AG04449 (cell line): ENCODE data around the gene SHISA6.

ENCODE experiments used
- CTCF ChIA-PET: fragments of 350-600 bp; formaldehyde crosslinking; extraction: SDS; loops from one replicate; lab custom pipeline; 2021; ENCODE audit warnings: antibody characterized with exemption; lab: Yijun Ruan, JAX
- POLR2A ChIA-PET: fragments of 400-600, 350-600 bp; formaldehyde crosslinking; extraction: SDS; loops from one replicate; lab custom pipeline; 2020; ENCODE audit warnings: antibody characterized with exemption, inconsistent platforms; lab: Yijun Ruan, JAX
- DNase-seq: peaks from one replicate; pipeline ENCODE4 v3.0.0-alpha.2; 2010; ENCODE audit warnings: low read depth, low spot score
- H3K4me3 ChIP-seq: 2 replicates; pipeline ENCODE4 v1.5.1; 2011; ENCODE audit warnings: low read depth, mild to moderate bottlenecking, control low read depth, low read length
- CTCF ChIP-seq: IDR thresholded peaks from one replicate; pipeline ENCODE4 v1.5.1; 2011; ENCODE audit warnings: mild to moderate bottlenecking, moderate library complexity, low read length, control low read depth, inconsistent platforms; ENCODE audit not compliant: insufficient read depth; ENCODE audit errors: missing control alignments

The SHISA6 gene

DNA sequence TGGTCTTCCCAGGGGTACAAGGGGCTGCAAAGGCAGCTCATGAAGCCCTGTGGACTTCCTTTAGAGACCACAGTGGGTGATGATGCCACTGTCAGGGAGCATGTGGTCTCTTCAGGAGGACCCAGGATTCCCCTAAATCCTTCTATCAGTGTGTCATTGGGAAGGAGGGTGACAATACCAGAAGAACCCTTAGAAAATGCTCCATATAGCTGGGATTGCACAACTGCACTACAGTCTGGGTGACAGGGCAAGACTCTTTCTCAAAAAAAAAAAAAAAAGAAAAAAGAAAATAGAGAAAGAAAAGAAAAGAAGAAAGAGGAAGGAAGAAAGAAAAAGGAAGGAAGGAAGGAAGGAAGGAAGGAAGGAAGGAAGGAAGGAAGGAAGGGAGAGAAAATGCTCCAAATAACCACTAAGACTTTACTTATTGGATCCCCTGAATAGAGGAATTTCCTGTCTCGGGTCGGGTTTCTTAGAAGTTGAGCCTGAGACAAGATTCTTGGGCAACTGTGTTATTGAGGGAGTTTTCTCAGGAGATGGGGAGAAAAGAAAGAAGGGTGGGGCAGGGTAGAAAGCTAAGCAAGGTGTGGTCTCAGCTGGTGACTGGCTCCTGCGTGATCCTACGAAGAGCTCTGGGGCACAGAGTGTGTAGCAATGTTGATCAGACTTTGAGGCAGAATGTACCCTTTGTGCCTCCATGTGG is 274.1 kb downstream of the SHISA6 start:
- no peak for DNase-seq
- TF ChIP-seq CTCF = no peak
- ChIA-PET POLR2A (no interaction called here), CTCF (no interaction called here)
- no peak overlapping the region for H3K4me3 ChIP-seq

DNA sequence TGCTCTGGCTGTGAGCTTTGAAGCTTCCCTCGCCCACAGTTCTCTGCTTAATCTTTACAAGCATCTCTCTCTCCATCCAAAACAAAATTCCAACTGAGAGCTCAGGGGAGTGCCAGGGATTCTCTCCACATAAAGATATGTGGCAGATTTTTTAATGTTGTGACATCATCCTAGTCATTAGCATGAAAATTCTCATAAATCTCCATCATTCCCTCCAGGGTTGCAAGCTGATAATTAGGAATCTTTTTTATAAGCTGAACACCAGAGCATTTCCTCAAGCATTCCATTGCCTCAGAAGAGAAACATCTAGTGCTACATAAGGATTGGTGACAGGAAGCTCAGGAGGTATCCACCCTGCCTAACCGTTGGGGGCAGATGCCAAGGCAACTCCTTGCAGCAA is 274.9 kb downstream of the SHISA6 start:
- H3K4me3 ChIP-seq = no peak overlapping the region
- POLR2A ChIA-PET = no interaction called here
- TF ChIP-seq CTCF = no peak
- no peak for DNase-seq
- CTCF ChIA-PET = no interaction called here

DNA sequence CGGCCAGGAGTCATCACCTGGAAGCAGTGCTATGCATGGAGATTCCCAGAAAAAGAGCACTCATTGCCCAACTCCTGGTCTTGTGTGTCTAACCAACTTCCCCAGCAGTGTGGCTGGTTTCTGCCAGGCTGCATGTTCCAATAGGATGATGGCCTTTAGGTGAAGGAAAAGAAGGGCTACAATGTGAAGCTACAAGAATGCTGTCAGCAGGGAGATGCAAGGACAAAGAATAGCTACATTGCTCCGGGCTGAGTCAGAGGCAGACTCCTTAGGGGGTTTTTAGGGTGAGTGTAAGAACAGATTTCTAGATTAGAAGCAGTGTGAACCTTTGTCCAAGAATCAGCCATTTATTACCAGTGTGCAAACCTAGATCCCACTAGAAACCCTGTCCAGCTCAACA is 294.2 kb downstream of the SHISA6 start:
- CTCF ChIA-PET = no interaction called here
- no peak for DNase-seq
- TF ChIP-seq CTCF = no peak

GRCh38 chr17:11538366-11538765 is 297.4 kb downstream of the SHISA6 start:
- POLR2A ChIA-PET = no interaction called here
- no peak for TF ChIP-seq CTCF
- CTCF ChIA-PET = no interaction called here
- no peak for DNase-seq
- H3K4me3 ChIP-seq = no peak overlapping the region

More for the DNA sequence above, 294.2 kb downstream of the SHISA6 start:
- POLR2A ChIA-PET = no interaction called here
- H3K4me3 ChIP-seq = no peak overlapping the region

GRCh38 chr17:11539637-11540036 is 298.6 kb downstream of the SHISA6 start:
- no peak overlapping the region for H3K4me3 ChIP-seq
- CTCF ChIA-PET = no interaction called here
- DNase-seq = no peak
- POLR2A ChIA-PET = no interaction called here
- TF ChIP-seq CTCF = no peak

DNA sequence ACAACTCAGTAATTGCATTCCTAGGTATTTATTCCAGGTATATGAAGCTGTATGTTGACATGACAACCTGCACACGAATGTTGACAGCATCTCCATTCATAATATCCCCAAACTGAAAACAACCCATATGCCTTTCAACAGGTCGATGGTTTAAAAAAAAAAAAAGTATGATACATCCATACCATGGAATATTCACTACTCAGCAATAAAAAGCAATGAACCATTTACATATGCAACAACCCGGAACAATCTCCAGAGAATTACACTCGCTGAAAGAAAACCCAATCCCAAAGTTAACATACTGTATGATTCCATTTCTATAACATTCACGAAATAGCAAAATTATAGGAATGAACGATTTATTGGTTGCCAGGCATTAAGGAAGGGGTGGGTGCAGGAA is 304.0 kb downstream of the SHISA6 start:
- ChIA-PET CTCF (no interaction called here), POLR2A (no interaction called here)
- no peak overlapping the region for H3K4me3 ChIP-seq
- no peak for DNase-seq
- TF ChIP-seq CTCF = no peak
